ENCODE data around the gene DIO2. TPM values are rescaled to one million over a fixed set of nuclear protein-coding genes. Genes with fewer than 3 reads are reported as not detected.

DIO2 gene
- total RNA-seq, 2 experiments from 2014 or later, result not detected

- Mint-ChIP-seq H3K4me1 (ENCODE audit: low read depth) (no peaks in the 10 kb centered on the region), H3K4me3 (no peak overlapping the region), H3K36me3 (ENCODE audit: low read depth) (no peaks in the 10 kb centered on the region), H3K27me3 (ENCODE audit: low read depth) (no peaks in the 10 kb centered on the region), H3K27ac (no peak overlapping the region), H3K9me3 (ENCODE audit: insufficient read depth) (no peaks in the 10 kb centered on the region)
- ChIA-PET POLR2A (no interaction called here), CTCF (no interaction called here)
- ATAC-seq, result no peak
- DNase-seq, result no peak
Measured at GRCh38 chr14:80152763-80153162, 58.5 kb downstream of the DIO2 start.

GRCh38 chr14:80152166-80152565, 59.1 kb downstream of the DIO2 start:
- Mint-ChIP-seq H3K9me3 (ENCODE audit: insufficient read depth) (no peaks in the 10 kb centered on the region), H3K4me3 (no peak overlapping the region), H3K36me3 (ENCODE audit: low read depth) (no peaks in the 10 kb centered on the region), H3K4me1 (ENCODE audit: low read depth) (no peaks in the 10 kb centered on the region), H3K27ac (no peak overlapping the region), H3K27me3 (ENCODE audit: low read depth) (no peaks in the 10 kb centered on the region)
- ATAC-seq (no peak), DNase-seq (no peak)
- ChIA-PET POLR2A (no interaction called here), CTCF (no interaction called here)

GRCh38 chr14:80150301-80150700, 61.0 kb downstream of the DIO2 start:
- no peak overlapping the region for H3K4me3 Mint-ChIP-seq
- no peaks in the 10 kb centered on the region for H3K4me1 Mint-ChIP-seq (ENCODE audit: low read depth)
- CTCF ChIA-PET, result no interaction called here
- POLR2A ChIA-PET, result no interaction called here
- no peaks in the 10 kb centered on the region for H3K9me3 Mint-ChIP-seq (ENCODE audit: insufficient read depth)
- H3K36me3 Mint-ChIP-seq (ENCODE audit: low read depth), result no peaks in the 10 kb centered on the region
- no peaks in the 10 kb centered on the region for H3K27me3 Mint-ChIP-seq (ENCODE audit: low read depth)
- no peak overlapping the region for H3K27ac Mint-ChIP-seq
- DNase-seq (no peak), ATAC-seq (no peak)
